Frontal cortex (tissue), 4 donors: ENCODE measurements around the gene PTTG1. TPM values are rescaled to one million over a fixed set of nuclear protein-coding genes. Genes with fewer than 3 reads are reported as not detected.

Experiments
- DNase-seq, 2 donors: peaks; one replicate each; pipeline ENCODE4 v3.0.0; 2012; ENCODE audit warnings: low spot score in 2 of 2
- FAIRE-seq: peaks from 2 replicates; lab custom pipeline; 2012; peaks lifted over from hg19 to GRCh38; lab: Jason Lieb, UNC
- small RNA-seq: library from RNA; depleted of rRNA; stranded (forward); fragments of <200 nt; gene quantifications from one replicate; pipeline ENCODE3, GENCODE V24; 2014
- total RNA-seq: library from RNA; depleted of rRNA; stranded (reverse); fragments of >200 nt; gene quantifications from one replicate; pipeline ENCODE4 v1.2.3, GENCODE V29; 2014
- donor health status: control.
- donor health status: control.
- donor health status: control.

The PTTG1 gene
- total RNA-seq, 1 donor from 2014 or later: 12.6 TPM

DNA sequence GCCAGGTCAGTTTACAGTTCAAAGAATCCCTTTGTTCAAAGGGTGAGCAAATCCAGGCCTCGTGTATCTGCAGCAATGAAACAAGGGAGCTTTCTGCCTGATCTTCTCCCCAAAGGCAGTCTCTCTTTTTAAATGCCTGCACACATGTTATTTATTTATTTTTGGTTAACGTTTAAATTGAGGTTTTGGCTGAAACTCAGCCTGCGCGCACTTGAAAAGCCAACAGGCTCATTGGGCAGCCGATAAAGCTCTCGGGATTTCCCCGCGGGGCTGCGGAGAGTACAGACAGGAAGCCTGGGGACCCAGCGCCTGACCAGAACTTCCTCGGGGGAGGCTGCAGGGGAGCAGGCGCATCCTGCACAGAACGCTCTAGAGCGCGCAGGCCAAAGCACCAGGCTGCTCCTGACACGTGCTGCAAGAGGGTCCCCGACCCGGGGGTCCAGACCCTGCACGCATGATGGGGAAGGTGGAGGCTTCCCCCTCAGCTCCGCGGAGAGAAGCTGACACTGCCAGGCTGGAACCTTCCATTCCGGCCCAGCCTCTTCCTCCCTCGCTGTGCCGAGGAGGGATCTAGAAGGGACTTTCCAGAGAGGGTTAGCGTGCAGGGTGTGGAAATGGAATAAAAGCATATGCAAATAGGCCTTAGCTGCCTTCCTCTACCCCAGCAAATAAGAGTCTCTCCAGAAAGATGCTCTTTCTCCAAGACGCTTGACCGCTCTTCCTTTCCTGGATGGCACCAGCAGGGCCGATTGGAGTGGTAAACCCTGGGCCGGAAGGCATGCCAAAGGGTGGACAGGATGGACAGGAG is 46.1 kb downstream of the PTTG1 start:
- FAIRE-seq (no peak), DNase-seq (no peak)

- no peak for DNase-seq
Observed at GRCh38 chr5:160468363-160468975, 46.8 kb downstream of the PTTG1 start.

DNA sequence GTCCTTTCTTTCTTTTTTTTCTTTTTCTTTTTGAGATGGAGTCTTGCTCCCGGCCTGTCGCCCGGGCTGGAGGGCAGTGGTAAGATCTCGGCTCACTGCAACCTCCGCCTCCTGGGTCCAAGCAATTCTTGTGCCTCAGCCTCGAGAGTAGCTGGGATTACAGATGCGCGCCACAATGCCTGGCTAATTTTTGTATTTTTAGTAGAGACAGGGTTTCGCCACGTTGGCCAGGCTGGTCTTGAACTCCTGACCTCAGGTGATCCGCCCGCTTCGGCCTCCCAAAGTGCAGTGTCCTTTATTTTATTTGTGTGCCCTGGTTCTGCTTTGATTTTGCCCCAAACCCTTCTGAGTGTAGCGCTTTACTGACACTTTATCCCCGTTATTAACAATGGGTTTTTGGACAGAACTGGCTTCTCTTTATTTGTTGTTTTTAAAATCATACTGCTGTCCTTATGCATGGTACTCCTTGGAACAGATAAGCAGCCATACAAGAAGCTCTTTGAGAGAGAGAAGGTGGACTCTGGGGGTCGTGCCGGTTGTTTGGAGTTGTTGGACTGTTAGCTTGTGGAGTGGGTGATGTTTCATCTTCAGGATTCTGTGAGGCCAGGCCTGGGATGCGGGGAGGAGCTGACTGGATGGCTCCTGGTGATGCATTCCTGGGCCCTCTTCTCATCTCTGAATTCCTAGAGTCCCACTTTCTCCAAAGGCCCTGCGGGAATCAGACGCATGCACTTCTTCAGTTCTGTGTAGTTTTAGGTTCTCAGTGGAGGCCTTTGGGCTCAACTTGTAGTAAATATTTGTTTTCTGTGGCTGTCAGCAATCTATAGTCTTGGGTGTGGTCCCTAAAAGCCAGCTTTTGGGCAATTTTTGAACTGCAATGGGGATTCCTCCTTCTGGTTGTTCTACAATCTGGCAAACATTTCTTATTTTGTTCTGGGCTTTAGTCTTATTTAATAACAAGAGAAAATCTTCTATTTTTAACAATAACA is 47.8 kb downstream of the PTTG1 start:
- FAIRE-seq: no peak
- no peak for DNase-seq

More at GRCh38 chr5:160468363-160468975, 46.8 kb downstream of the PTTG1 start:
- no peak for FAIRE-seq

DNA sequence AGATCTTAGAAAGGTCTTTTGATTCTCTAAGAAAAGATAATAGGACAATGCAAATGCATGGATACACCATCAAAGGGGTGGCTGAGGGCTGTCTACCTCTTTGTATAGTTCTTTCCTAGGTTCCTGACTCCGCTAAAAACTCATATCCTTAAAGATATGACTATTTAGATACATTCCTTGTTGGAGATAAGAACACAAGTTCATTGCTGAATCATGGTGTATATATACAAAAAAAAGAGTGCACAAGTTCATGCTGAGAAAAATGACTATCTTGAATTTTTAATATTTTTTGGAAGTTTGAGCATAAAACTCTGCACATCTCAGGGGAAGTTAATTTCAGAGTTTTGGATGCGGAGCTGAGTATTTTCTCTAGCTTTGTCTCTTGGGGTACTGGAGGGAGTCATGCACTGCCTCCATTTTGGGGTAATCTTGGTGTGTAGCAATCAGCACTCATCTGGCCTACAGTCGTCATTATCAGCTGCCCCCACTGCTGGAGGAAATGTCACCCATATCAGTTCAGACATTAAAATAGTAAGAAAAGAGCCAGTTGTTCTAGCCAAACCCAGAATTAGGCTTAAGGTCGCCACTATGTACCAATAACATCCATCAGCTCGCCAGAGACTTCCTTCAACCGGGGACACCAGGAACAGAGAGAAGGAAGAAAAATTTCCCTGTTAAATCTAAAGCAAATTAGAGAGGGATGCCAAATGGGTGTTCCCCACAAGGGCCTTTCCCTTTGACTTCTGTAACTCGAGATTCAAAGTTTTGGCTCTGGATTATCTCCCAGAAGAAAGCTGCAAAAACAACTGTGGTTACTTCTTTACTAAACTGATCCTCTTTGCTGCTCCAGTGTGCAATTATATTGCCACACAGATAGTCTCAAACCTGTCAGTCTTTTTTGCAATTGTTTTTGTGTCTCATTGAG is 49.0 kb downstream of the PTTG1 start:
- DNase-seq: no peak
- FAIRE-seq: no peak

DNA sequence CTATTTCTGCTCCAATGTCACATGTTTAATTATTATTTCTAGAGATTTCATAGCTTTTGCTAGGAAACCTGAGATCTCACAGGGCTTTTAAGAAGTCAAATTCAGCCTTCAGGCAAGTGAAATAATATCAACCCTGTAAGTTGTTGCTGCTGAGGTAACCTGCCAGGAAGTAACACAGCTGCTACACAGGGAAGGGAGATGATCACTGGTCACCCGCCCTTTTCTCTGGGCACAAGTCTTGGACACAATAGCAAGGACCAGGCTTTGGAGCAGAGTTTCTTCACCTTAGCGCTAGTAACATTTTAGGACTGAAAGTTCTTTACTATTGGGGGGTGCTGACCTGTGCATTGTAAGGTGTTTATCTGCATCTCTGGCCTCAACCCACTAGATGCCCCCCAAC is 50.1 kb downstream of the PTTG1 start:
- no peak for DNase-seq

DNA sequence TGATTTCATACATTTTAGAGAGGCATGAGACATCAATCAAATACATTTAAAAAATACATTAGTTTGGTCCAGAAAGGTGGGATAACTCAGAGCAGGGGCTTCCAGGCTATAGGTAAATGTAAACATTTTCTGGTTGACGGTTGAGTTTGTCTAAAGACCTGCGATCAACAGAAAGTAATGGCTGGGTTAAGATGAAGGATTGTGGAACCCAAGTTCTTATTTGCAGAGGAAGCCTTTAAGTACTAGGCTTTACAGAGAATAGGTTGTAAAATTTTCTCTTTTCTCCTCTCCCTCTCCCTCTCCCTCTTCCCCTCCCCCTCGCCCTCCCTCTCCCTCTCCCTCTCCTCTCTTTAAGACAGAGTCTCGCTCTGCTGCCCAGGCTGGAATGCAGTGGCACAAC is 50.8 kb downstream of the PTTG1 start:
- DNase-seq (no peak), FAIRE-seq (no peak)

More for the DNA sequence above, 50.1 kb downstream of the PTTG1 start:
- FAIRE-seq: no peak

DNA sequence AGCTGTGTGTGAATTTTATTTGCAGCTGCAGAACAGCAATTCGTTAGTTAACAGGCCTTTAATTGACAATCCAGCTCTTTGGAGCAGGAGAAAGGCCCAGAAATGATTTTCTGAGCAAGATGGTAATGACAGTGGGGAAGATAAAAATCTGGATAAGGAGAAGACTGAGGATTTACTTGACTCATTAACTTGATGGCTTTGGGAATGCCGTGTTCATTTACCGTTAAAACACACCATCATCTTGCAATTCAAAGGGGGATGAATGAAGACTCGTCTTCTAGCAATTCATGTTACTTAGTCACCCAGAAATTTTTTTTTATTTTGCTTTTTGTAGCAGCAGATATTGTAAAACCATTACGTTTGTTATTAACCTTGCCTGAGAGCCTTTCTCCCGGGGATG is 52.0 kb downstream of the PTTG1 start:
- FAIRE-seq (no peak), DNase-seq (no peak)

GRCh38 chr5:160474084-160474483 is 52.4 kb downstream of the PTTG1 start:
- no peak for FAIRE-seq
- no peak for DNase-seq

DNA sequence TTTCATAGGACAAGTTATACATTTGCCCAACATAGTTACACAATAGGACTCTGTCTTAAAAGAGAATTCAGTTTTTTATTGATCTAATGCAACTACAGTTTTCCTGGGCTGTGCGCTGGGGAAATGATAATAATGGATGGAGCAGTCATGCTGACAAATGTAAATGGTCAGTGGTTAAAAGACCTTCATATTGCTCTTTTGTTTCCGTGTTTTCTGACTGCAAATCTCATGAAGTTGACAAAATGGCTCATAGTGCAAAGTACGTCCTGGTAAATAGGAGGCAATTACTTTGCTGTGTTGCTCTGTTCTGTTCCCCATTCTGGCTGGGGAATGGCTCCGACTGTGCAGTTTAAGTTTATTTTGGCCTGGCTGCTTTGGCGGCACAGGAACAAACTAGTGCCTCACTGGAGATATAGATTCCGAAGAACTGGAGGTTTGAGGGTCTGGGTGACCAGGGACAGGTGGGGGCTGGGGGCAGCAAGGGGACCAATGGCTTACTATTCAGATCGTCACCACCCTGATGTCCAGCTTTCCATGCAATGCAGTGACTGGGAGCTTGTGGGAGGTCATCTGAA is 54.3 kb downstream of the PTTG1 start:
- no peak for DNase-seq
- no peak for FAIRE-seq

- FAIRE-seq: no peak
- DNase-seq: no peak
Observed at GRCh38 chr5:160477266-160477970, 55.8 kb downstream of the PTTG1 start.

GRCh38 chr5:160478163-160478562 is 56.5 kb downstream of the PTTG1 start:
- no peak for DNase-seq
- FAIRE-seq: no peak

Small RNA genes within 50 kb of the gene (small RNA-seq; reads per million reads assigned to genes)
- not detected for gene MIR3142

Other genes starting within 250 kb of the PTTG1 start
- 4.5 TPM for gene FABP6, start 192.3 kb upstream of the PTTG1 start, total RNA-seq
- 0.82 TPM for gene CCNJL, start 109.3 kb upstream of the PTTG1 start, total RNA-seq
- gene C1QTNF2, start 51.2 kb upstream of the PTTG1 start, total RNA-seq: 2.0 TPM
- 33.8 TPM for gene FAM200C, start 21.8 kb upstream of the PTTG1 start, total RNA-seq
- gene SLU7, start 2.8 kb upstream of the PTTG1 start, total RNA-seq: 56.3 TPM